GM06990 (cell line): ENCODE measurements around the gene ASPSCR1.

Experiments used
- DNase-seq: peaks from one replicate; pipeline ENCODE4 v3.0.0-alpha.2; 2011; ENCODE audit not compliant: insufficient read length; ENCODE audit errors: extremely low read depth
- H3K27me3 ChIP-seq: replicated peaks from 2 replicates; pipeline ENCODE4 v1.6.0; 2011; ENCODE audit warnings: low read length; ENCODE audit not compliant: control insufficient read depth, insufficient read depth
- H3K36me3 ChIP-seq: 2 replicates; pipeline ENCODE4 v1.5.1; 2011; ENCODE audit warnings: low read length; ENCODE audit not compliant: control insufficient read depth, insufficient read depth
- H3K4me3 ChIP-seq: replicated peaks from 2 replicates; pipeline ENCODE4 v1.5.1; 2011; ENCODE audit warnings: low read depth, mild to moderate bottlenecking, control low read depth, low read length
- CTCF ChIP-seq: IDR thresholded peaks from 2 replicates; pipeline ENCODE4 v1.5.1; 2011; ENCODE audit warnings: low read length, control low read depth, mild to moderate bottlenecking, inconsistent platforms; ENCODE audit not compliant: insufficient read depth, poor library complexity, severe bottlenecking

Gene ASPSCR1

DNA sequence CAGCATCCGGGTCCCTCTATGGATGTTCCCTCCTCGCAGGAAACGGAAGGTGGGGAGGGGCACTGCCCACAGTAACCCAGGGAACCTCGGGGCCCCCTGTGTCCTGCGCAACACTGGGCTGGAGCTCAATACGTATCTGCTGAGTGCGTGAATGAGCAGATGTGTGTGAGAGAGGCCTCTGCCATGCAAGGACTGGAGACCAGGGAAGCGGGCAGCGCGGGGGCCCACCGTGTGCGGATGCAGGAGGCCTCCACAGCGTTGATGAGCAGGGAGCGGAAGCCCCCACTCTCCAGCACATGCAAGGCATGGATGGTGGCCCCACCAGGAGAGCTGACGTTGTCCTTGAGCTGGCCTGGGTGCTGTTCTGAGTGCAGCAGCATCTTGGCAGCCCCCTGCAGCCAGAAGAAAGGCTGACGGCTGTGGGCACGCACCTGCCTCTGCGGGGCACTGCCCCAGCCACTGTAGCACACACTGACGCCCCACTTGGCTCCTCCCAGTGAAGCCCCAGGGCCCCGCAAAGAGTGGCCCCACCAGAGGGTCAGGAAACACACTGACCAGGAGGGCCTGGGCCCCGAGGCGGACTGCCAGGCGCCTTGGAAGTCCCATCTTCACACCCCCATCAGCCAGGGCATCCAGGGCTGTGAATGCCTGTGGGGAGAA lies 43.2 kb upstream of the ASPSCR1 start:
- DNase-seq: no peak
- H3K27me3 ChIP-seq: no peaks in the 10 kb centered on the region
- no peak for TF ChIP-seq CTCF

GRCh38 chr17:81934850-81935708 lies 42.4 kb upstream of the ASPSCR1 start:
- no peak for DNase-seq
- TF ChIP-seq CTCF: no peak
- no peaks in the 10 kb centered on the region for H3K27me3 ChIP-seq
- no peak overlapping the region for H3K4me3 ChIP-seq
- peaks cover 8% of the 10 kb centered on the region for H3K36me3 ChIP-seq

More for the DNA sequence above, 43.2 kb upstream of the ASPSCR1 start:
- H3K4me3 ChIP-seq: no peak overlapping the region
- H3K36me3 ChIP-seq: peaks cover 8% of the 10 kb centered on the region

- DNase-seq: no peak
- Histone ChIP-seq H3K36me3 (peaks cover 8% of the 10 kb centered on the region), H3K4me3 (peak overlapping the region; percentile 42), H3K27me3 (no peaks in the 10 kb centered on the region)
- no peak for TF ChIP-seq CTCF
Measured at GRCh38 chr17:81935709-81936084, 41.7 kb upstream of the ASPSCR1 start.

- H3K4me3 ChIP-seq: no peak overlapping the region
- no peak for TF ChIP-seq CTCF
- no peak for DNase-seq
Measured at GRCh38 chr17:81939218-81939617, 38.2 kb upstream of the ASPSCR1 start.

GRCh38 chr17:81939881-81940385 lies 37.5 kb upstream of the ASPSCR1 start:
- no peak for DNase-seq
- TF ChIP-seq CTCF: no peak
- Histone ChIP-seq H3K36me3 (no peaks in the 10 kb centered on the region), H3K27me3 (no peaks in the 10 kb centered on the region), H3K4me3 (no peak overlapping the region)

More at GRCh38 chr17:81939218-81939617, 38.2 kb upstream of the ASPSCR1 start:
- Histone ChIP-seq H3K36me3 (peaks cover 5% of the 10 kb centered on the region; the same call in 1 of the 2 replicates), H3K27me3 (no peaks in the 10 kb centered on the region)
